Esophagus muscularis mucosa (tissue), 4 donors: ENCODE measurements around the gene WDR44. TPM values are rescaled to one million over a fixed set of nuclear protein-coding genes. Genes with fewer than 3 reads are reported as not detected.

ENCODE experiments used
- DNase-seq: peaks from one replicate; pipeline ENCODE4 v3.0.0-alpha.2; 2017; ENCODE audit errors: extremely low spot score
- H3K27ac ChIP-seq, 4 donors: fragments of 200-600 bp; sonication (generic); replicated peaks in 1 of 4; 1 replicate in 3 of 4; 2 replicates in 1 of 4; pipeline ENCODE4 v1.5.1; 2016 to 2019; ENCODE audit warnings: mild to moderate bottlenecking in 1 of 4
- H3K27me3 ChIP-seq, 4 donors: fragments of 200-600 bp; sonication (generic); one replicate each; pipeline versions ENCODE4 v1.5.1 to v1.6.0; 2016 to 2019
- H3K36me3 ChIP-seq, 4 donors: fragments of 200-600 bp; sonication (generic); one replicate each; pipeline ENCODE4 v1.5.1; 2016 to 2019
- H3K4me1 ChIP-seq, 4 donors: fragments of 200-600 bp; sonication (generic); one replicate each; pipeline ENCODE4 v1.5.1; 2016 to 2019
- H3K4me3 ChIP-seq, 4 donors: fragments of 200-600 bp; sonication (generic); 1 replicate in 2 of 4; 2 replicates in 2 of 4; pipeline ENCODE4 v1.5.1; 2016 to 2019; ENCODE audit warnings: mild to moderate bottlenecking in 4 of 4, moderate library complexity in 1 of 4
- H3K9me3 ChIP-seq, 4 donors: fragments of 200-600 bp; sonication (generic); 1 replicate in 3 of 4; 2 replicates in 1 of 4; pipeline ENCODE4 v1.5.1; 2016 to 2019
- EP300 ChIP-seq: sonication (generic); formaldehyde crosslinking; IDR thresholded peaks from one replicate; pipeline ENCODE4 v1.6.1; 2017; ENCODE audit warnings: antibody characterized with exemption
- POLR2A ChIP-seq: fragments of 450-650 bp; IDR thresholded peaks from one replicate; pipeline ENCODE4 v1.6.1; 2017; ENCODE audit warnings: antibody characterized with exemption, moderate library complexity, mild to moderate bottlenecking, low read depth
- POLR2AphosphoS5 ChIP-seq, 2 donors: sonication (generic); formaldehyde crosslinking; IDR thresholded peaks; one replicate each; pipeline ENCODE4 v1.6.1; 2017; ENCODE audit warnings: antibody characterized with exemption in 2 of 2
- WGBS: methylation state at CpG from one replicate; pipeline ENCODE4 v1.1.5; 2018; 5-methylcytosine and 5-hydroxymethylcytosine counted together
- intact Hi-C: fragments of 100-400 bp; cut with DNase I; formaldehyde crosslinking; loops from one replicate; pipeline ENCODE4 v1.15.1; 2023
- total RNA-seq, 4 donors: library from RNA; depleted of rRNA; stranded (reverse); fragments of >200 nt; gene quantifications; one replicate each; pipeline versions ENCODE4 v1.1.0 to v1.2.1, GENCODE V29; 2016
- TF ChIP-seq, protein P1 (sequence below), 3 experiments: fragments of 200-600 bp in 2 of 3; fragments of 450-650 bp in 1 of 3; sonication (generic) in 2 of 3; IDR thresholded peaks; one replicate each; pipeline ENCODE4 v1.5.1; 2017 to 2019; ENCODE audit warnings: antibody characterized with exemption in 3 of 3, mild to moderate bottlenecking in 2 of 3, moderate library complexity in 1 of 3

Gene WDR44
- total RNA-seq, 4 donors from 2014 or later, result 24.4 to 31.9 (median 27.6) TPM

DNA sequence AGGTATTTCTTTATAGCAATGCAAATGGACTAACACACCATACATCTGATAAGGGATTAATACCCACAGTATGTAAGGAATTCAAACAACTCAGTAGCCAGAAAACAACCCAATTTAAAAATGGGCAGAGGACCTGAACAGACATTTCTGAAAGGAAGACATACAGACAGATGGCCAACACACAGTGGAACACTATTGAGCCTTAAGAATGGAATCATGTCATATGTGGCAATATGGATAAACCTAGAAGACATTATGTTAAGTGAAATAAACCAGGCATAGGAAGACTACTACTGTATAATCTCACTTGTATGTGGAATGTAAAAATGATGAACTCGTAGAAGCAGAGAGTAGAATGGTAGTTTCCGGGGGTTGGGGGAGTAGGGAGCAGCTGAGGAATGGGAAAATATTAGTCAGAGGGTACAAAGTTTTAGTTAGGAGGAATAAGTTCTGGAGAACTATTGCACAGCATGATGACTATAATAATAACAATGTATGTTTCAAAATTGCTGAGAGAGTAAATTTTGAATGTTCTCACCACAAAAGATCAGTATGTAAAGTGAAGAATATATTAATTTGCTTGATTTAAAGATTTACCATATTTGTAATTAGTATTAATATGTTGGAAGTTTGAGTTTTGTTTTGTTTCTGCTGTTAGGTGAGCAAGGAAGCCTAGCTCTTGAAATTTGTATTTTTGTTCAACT lies 25.2 kb downstream of the WDR44 start:
- H3K27ac ChIP-seq, result no peak overlapping the region
- 62% methylated on average over 2 of the region's 2 CpGs for WGBS
- peaks cover 0 to 14% (median 4%) of the 10 kb centered on the region in 4 donors for H3K4me1 ChIP-seq
- intact Hi-C loops, result no loop called here
- TF ChIP-seq POLR2AphosphoS5 (IDR thresholded peaks at IDR 0.05) (no peak), POLR2A (no peak), EP300 (no peak)
- TF ChIP-seq, protein P1, sequence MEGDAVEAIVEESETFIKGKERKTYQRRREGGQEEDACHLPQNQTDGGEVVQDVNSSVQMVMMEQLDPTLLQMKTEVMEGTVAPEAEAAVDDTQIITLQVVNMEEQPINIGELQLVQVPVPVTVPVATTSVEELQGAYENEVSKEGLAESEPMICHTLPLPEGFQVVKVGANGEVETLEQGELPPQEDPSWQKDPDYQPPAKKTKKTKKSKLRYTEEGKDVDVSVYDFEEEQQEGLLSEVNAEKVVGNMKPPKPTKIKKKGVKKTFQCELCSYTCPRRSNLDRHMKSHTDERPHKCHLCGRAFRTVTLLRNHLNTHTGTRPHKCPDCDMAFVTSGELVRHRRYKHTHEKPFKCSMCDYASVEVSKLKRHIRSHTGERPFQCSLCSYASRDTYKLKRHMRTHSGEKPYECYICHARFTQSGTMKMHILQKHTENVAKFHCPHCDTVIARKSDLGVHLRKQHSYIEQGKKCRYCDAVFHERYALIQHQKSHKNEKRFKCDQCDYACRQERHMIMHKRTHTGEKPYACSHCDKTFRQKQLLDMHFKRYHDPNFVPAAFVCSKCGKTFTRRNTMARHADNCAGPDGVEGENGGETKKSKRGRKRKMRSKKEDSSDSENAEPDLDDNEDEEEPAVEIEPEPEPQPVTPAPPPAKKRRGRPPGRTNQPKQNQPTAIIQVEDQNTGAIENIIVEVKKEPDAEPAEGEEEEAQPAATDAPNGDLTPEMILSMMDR (IDR thresholded peaks at IDR 0.05), result no peak
- no peaks in the 10 kb centered on the region for H3K36me3 ChIP-seq
- no peaks in the 10 kb centered on the region for H3K9me3 ChIP-seq
- H3K4me3 ChIP-seq, result no peak overlapping the region
- H3K27me3 ChIP-seq, result no peaks in the 10 kb centered on the region
- DNase-seq, result no peak

DNA sequence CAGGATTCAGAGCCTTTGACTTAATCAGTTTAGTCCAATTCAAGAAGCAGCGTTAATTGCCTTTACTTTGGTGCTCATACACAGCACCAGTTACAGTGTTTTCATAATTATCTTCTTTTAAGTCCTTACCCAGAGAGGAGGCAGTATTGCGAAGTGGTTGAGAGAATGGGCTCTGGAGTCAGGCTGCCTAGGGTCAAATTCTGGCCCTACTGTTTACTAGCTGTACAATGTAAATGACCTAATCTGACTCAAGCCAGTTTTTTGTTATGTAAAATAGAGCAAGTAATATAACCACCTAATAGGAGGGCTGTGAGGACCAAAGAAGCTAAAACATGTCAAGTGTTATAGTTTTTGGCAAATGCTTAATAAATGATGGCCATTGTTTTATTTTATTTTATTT lies 27.6 kb downstream of the WDR44 start:
- Histone ChIP-seq H3K27ac (no peak overlapping the region), H3K9me3 (no peaks in the 10 kb centered on the region), H3K36me3 (no peaks in the 10 kb centered on the region), H3K27me3 (no peaks in the 10 kb centered on the region), H3K4me1 (peaks cover 0 to 14% (median 4%) of the 10 kb centered on the region in 4 donors), H3K4me3 (no peak overlapping the region)
- DNase-seq, result no peak
- no peak for TF ChIP-seq POLR2A
- no peak for TF ChIP-seq POLR2AphosphoS5 (IDR thresholded peaks at IDR 0.05)
- TF ChIP-seq EP300, result no peak
- TF ChIP-seq, protein P1 (IDR thresholded peaks at IDR 0.05), result no peak
- intact Hi-C loops, result no loop called here
- WGBS, result 79% methylated on average over 2 of the region's 2 CpGs

DNA sequence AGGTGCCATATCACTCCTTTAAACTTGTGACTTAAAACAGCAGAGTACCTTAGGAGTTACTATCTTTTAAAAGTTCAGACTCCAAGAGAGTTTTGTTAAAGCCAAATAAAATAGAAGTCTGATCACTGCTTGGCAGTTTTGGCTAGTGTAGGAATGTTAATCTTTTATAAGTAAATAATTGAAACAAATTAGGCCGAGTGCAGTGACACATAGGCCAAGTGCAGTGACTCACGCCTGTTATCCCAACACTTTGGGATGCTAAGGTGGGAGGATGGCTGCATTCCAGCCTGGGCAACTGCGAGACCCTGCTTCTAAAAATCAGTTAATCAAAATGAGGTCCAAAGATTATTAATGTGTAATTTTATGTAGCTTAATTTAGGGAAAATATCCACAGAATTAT lies 37.2 kb downstream of the WDR44 start:
- H3K27me3 ChIP-seq, result no peaks in the 10 kb centered on the region
- intact Hi-C loops, result no loop called here
- H3K4me1 ChIP-seq, result peaks cover 0 to 8% (median 3%) of the 10 kb centered on the region in 4 donors
- H3K36me3 ChIP-seq, result peaks cover 0 to 3% (median 0%) of the 10 kb centered on the region in 4 donors
- H3K27ac ChIP-seq, result no peak overlapping the region
- DNase-seq, result no peak
- no peak overlapping the region for H3K4me3 ChIP-seq
- no peaks in the 10 kb centered on the region for H3K9me3 ChIP-seq
- no peak for TF ChIP-seq EP300
- TF ChIP-seq, protein P1 (IDR thresholded peaks at IDR 0.05), result no peak
- no peak for TF ChIP-seq POLR2A
- TF ChIP-seq POLR2AphosphoS5 (IDR thresholded peaks at IDR 0.05), result no peak
- WGBS, result 45% methylated on average over 3 of the region's 3 CpGs

DNA sequence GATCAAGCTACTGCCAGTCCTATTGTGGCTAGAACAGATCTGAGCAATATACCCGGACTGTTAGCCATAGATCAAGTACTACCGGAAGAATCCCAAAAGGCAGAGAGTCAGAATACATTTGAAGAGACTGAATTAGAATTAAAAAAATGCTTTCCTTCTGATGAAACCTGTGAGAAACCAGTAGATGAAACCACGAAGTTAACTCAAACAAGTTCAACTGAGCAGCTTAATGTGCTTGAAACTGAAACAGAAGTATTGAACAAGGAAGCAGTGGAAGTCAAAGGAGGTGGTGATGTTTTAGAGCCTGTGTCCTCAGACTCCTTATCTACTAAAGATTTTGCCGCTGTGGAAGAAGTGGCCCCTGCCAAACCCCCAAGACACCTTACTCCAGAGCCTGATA lies 46.8 kb downstream of the WDR44 start:
- Histone ChIP-seq H3K4me3 (no peak overlapping the region), H3K4me1 (no peaks in the 10 kb centered on the region), H3K27me3 (no peaks in the 10 kb centered on the region), H3K9me3 (no peaks in the 10 kb centered on the region), H3K27ac (no peak overlapping the region), H3K36me3 (peaks cover 0 to 28% (median 10%) of the 10 kb centered on the region in 4 donors)
- no peak for TF ChIP-seq EP300
- TF ChIP-seq POLR2A, result no peak
- TF ChIP-seq, protein P1 (IDR thresholded peaks at IDR 0.05), result no peak
- no peak for TF ChIP-seq POLR2AphosphoS5 (IDR thresholded peaks at IDR 0.05)
- DNase-seq, result no peak
- intact Hi-C loops, result no loop called here
- 78% methylated on average over 4 of the region's 4 CpGs for WGBS

DNA sequence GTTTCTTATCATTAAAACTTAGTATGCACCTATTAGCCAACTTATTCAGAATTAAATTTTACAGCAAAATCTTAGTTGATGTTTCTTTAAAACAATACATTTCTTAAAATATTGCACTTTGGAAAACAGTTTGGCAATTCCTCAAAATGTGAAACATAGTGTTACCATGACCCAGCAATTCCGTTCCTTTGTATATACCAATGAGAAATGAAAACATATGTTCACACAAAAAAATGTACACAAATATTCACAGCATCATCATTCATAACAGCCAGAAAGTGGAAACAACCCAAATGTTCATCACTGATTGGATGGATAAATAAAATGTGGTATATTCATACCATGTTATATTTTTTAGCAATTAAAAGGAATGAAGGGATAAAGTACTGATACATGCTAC lies 50.2 kb downstream of the WDR44 start:
- TF ChIP-seq EP300, result no peak
- TF ChIP-seq, protein P1 (IDR thresholded peaks at IDR 0.05), result no peak
- no peak for TF ChIP-seq POLR2A
- no peak for TF ChIP-seq POLR2AphosphoS5 (IDR thresholded peaks at IDR 0.05)
- Histone ChIP-seq H3K27me3 (no peaks in the 10 kb centered on the region), H3K9me3 (no peaks in the 10 kb centered on the region), H3K4me1 (no peaks in the 10 kb centered on the region), H3K36me3 (peaks cover 0 to 48% (median 26%) of the 10 kb centered on the region in 4 donors), H3K27ac (no peak overlapping the region), H3K4me3 (no peak overlapping the region)
- intact Hi-C loops, result no loop called here
- DNase-seq, result no peak
- 50% methylated on average over 1 of the region's 1 CpG for WGBS
